Smooth muscle cell (in vitro differentiated cells): ENCODE results near the gene SHROOM4. TPM values are rescaled to one million over a fixed set of nuclear protein-coding genes. Genes with fewer than 3 reads are reported as not detected.

Experiments
- DNase-seq: peaks from one replicate; lab custom pipeline; 2025; ENCODE audit not compliant: unreplicated experiment; lab: John Stamatoyannopoulos, UW
- H2AFZ ChIP-seq: fragments of 200-600 bp; sonication (generic); 2 replicates; pipeline ENCODE4 v1.6.0; 2016; ENCODE audit warnings: antibody characterized with exemption, low read depth, mild to moderate bottlenecking
- H3F3A ChIP-seq: fragments of 200-600 bp; sonication (generic); 2 replicates; pipeline ENCODE4 v1.6.0; 2017; ENCODE audit warnings: antibody characterized with exemption, low read depth
- H3K27ac ChIP-seq: fragments of 200-600 bp; sonication (generic); 2 replicates; pipeline ENCODE4 v1.5.1; 2016; ENCODE audit warnings: low read depth, mild to moderate bottlenecking
- H3K27me3 ChIP-seq: fragments of 200-600 bp; sonication (generic); 2 replicates; pipeline ENCODE4 v1.6.1; 2016; ENCODE audit warnings: low read depth, mild to moderate bottlenecking
- H3K36me3 ChIP-seq: fragments of 200-600 bp; sonication (generic); 2 replicates; pipeline ENCODE4 v1.5.1; 2016; ENCODE audit warnings: low read depth
- H3K4me1 ChIP-seq: fragments of 200-600 bp; sonication (generic); 2 replicates; pipeline ENCODE4 v1.5.1; 2016; ENCODE audit warnings: low read depth
- H3K4me2 ChIP-seq: fragments of 200-600 bp; sonication (generic); 2 replicates; pipeline ENCODE4 v1.6.0; 2016; ENCODE audit warnings: mild to moderate bottlenecking
- H3K4me3 ChIP-seq: fragments of 200-600 bp; sonication (generic); 2 replicates; pipeline ENCODE4 v1.5.1; 2016; ENCODE audit warnings: mild to moderate bottlenecking
- H3K79me2 ChIP-seq: fragments of 200-600 bp; sonication (generic); 2 replicates; pipeline ENCODE4 v1.6.0; 2016; ENCODE audit warnings: low read depth, mild to moderate bottlenecking
- H3K9ac ChIP-seq: fragments of 200-600 bp; sonication (generic); 2 replicates; pipeline ENCODE4 v1.6.0; 2016; ENCODE audit warnings: low read depth
- H3K9me3 ChIP-seq: fragments of 200-600 bp; sonication (generic); replicated peaks from 2 replicates; pipeline ENCODE4 v1.5.1; 2016; ENCODE audit warnings: low read depth
- H4K20me1 ChIP-seq: fragments of 200-600 bp; sonication (generic); 2 replicates; pipeline ENCODE4 v1.6.0; 2016; ENCODE audit warnings: low read depth
- CTCF ChIP-seq: fragments of 200-600 bp; sonication (generic); IDR thresholded peaks from 2 replicates; pipeline ENCODE4 v1.5.1; 2017; ENCODE audit warnings: borderline replicate concordance, mild to moderate bottlenecking, antibody characterized with exemption; ENCODE audit not compliant: insufficient read depth, poor library complexity, severe bottlenecking
- WGBS: methylation state at CpG from one replicate; pipeline ENCODE4 v1.1.7; 2016; ENCODE audit warnings: low lambda C conversion rate; 5-methylcytosine and 5-hydroxymethylcytosine counted together
- polyA plus RNA-seq: library from polyadenylated mRNA; unstranded; fragments of >200 nt; fragmentation: Nextera tagmentation; extraction: Ambion mirVana; gene quantifications from 2 replicates; pipeline ENCODE4 v1.2.1, GENCODE V29; 2016
- total RNA-seq: library from RNA; depleted of rRNA; stranded (reverse); fragments of >200 nt; gene quantifications from 2 replicates; pipeline ENCODE4 v1.2.3, GENCODE V29; 2014

SHROOM4 gene
- total and polyA plus RNA-seq, 2 experiments from 2014 or later, result 1.1 to 7.9 TPM

- no peaks in the 10 kb centered on the region for H3K79me2 ChIP-seq
- peaks cover 4% of the 10 kb centered on the region for H3F3A ChIP-seq
- H2AFZ ChIP-seq, result no peak overlapping the region
- H3K36me3 ChIP-seq, result no peaks in the 10 kb centered on the region
- no peaks in the 10 kb centered on the region for H4K20me1 ChIP-seq
- no peak overlapping the region for H3K9ac ChIP-seq
- no peaks in the 10 kb centered on the region for H3K27me3 ChIP-seq
- H3K4me2 ChIP-seq, result no peak overlapping the region
- no peaks in the 10 kb centered on the region for H3K9me3 ChIP-seq
- DNase-seq, result no peak
- WGBS, result 69% methylated on average over 1 of the region's 1 CpG
- H3K4me1 ChIP-seq, result no peaks in the 10 kb centered on the region
- TF ChIP-seq CTCF, result no peak
- no peak overlapping the region for H3K27ac ChIP-seq
- H3K4me3 ChIP-seq, result no peak overlapping the region
Observed at GRCh38 chrX:50818986-50819385, 5.0 kb upstream of the SHROOM4 start.

DNA sequence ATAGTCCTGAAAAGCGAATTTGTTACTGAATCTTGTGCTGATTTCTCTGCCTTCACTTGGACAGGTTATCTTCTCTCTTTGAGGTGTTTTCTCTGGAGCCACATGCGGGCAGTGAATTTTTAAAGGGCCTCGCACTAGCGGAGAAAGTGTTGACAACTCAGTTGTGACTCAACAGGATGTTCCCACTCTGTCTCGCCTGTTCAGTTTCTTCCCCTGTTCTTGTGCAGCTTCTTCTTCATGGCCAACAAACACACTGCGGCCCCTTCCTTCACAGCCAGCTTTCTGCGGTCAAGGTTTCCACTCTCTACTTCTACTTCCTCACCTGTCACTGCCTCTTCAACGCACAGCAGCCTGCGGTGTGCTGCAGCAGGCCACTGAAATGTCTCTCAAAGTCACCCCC, 1.1 kb upstream of the SHROOM4 start:
- peak overlapping the region; percentile 83 for H3K27ac ChIP-seq
- no peaks in the 10 kb centered on the region for H3K27me3 ChIP-seq
- peak overlapping the region; percentile 54 for H2AFZ ChIP-seq
- H4K20me1 ChIP-seq, result no peaks in the 10 kb centered on the region
- no peak for TF ChIP-seq CTCF
- no peaks in the 10 kb centered on the region for H3K4me1 ChIP-seq
- no peak for DNase-seq
- no peak overlapping the region for H3K4me3 ChIP-seq
- H3K9ac ChIP-seq, result peak overlapping the region; percentile 43
- peaks cover 4% of the 10 kb centered on the region for H3F3A ChIP-seq
- peak overlapping the region; percentile 89 for H3K4me2 ChIP-seq
- H3K9me3 ChIP-seq, result no peaks in the 10 kb centered on the region
- no peaks in the 10 kb centered on the region for H3K36me3 ChIP-seq
- WGBS, result 54% methylated on average over 9 of the region's 9 CpGs
- H3K79me2 ChIP-seq, result peaks cover 16% of the 10 kb centered on the region

- Histone ChIP-seq H3K27ac (peak overlapping the region; percentile 83), H3K4me3 (peak overlapping the region; percentile 63), H3K4me1 (no peaks in the 10 kb centered on the region), H3F3A (peaks cover 4% of the 10 kb centered on the region), H3K9ac (peak overlapping the region; percentile 71), H3K36me3 (no peaks in the 10 kb centered on the region), H3K79me2 (peaks cover 20% of the 10 kb centered on the region), H3K9me3 (no peaks in the 10 kb centered on the region), H2AFZ (peak overlapping the region; percentile 55), H4K20me1 (no peaks in the 10 kb centered on the region), H3K4me2 (peak overlapping the region; percentile 89), H3K27me3 (no peaks in the 10 kb centered on the region)
- 63% methylated on average over 6 of the region's 6 CpGs for WGBS
- TF ChIP-seq CTCF, result no peak
- DNase-seq, result no peak
Observed at GRCh38 chrX:50814701-50815100, 707 bp upstream of the SHROOM4 start.
